ENCODE results near the gene TTPAL.

GRCh38 chr20:44431118-44431501, 44.6 kb upstream of the TTPAL start:
- TF ChIP-seq CTCF (IDR thresholded peaks at IDR 0.05): no peak
- TF ChIP-seq POLR2A (IDR thresholded peaks at IDR 0.05): no peak

All from right lobe of liver (tissue), 4 donors.